Measurements from ENCODE around the gene POU3F2. TPM values are rescaled to one million over a fixed set of nuclear protein-coding genes. Genes with fewer than 3 reads are reported as not detected.

Gene POU3F2
- total and polyA plus RNA-seq, 5 experiments from 2014 or later, result not detected

DNA sequence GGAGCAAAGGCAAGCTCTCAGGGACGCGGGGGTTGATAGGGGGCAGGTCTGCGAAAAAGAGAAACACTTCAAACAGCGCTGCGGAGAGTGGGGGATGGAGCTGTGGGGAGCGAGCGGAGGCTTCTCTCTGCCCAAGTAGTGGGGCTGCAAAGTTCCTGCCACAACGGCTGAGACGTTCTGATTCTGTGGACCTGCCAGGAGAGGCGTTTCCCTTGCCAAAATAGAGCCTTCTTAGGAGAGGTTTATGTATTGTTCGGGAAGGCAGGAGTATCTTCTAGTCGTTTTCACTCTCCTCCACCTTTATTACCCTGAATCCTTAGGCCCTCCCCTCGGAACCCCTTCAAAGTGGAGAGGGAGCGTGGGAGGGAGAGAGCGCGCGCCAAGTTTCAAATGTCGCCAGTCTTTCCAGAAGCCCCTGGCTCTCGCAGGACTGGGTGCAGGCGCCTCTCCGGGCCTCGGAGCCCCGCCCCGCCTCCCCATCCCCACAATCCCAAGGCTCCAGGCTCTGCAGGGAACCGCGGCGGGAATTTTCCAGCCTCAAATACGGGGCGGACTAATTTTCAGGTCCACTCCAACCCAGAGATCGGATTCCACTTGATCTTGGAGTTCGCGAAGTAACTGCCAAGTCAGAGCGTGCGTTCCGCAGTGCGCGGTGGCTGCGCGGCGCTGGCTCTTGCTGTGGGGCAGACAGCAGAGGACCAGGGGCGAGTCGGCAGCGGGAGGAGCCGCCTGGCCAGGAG is 10.0 kb upstream of the POU3F2 start:
- POLR2A ChIA-PET, result interaction anchor here (0.6 kb wide), 1 partner anchor 21 kb away, joined by 3 read pairs; no protein-coding TSS in a partner anchor
- DNase-seq, result no peak
- Mint-ChIP-seq H3K27me3 (peaks cover 61 to 99% (median 81%) of the 10 kb centered on the region in 5 donors), H3K4me3 (peak overlapping the region in 8 of 10 donors; percentile 6 to 76 (median 62)), H3K4me1 (peaks cover 14 to 33% (median 29%) of the 10 kb centered on the region in 4 donors), H3K27ac (no peak overlapping the region), H3K9me3 (peaks cover 0 to 8% (median 0%) of the 10 kb centered on the region in 9 donors), H3K36me3 (peaks cover 0 to 5% (median under 1%) of the 10 kb centered on the region in 3 donors)
- ATAC-seq, result peak in 1 of 2 donors; percentile 40

DNA sequence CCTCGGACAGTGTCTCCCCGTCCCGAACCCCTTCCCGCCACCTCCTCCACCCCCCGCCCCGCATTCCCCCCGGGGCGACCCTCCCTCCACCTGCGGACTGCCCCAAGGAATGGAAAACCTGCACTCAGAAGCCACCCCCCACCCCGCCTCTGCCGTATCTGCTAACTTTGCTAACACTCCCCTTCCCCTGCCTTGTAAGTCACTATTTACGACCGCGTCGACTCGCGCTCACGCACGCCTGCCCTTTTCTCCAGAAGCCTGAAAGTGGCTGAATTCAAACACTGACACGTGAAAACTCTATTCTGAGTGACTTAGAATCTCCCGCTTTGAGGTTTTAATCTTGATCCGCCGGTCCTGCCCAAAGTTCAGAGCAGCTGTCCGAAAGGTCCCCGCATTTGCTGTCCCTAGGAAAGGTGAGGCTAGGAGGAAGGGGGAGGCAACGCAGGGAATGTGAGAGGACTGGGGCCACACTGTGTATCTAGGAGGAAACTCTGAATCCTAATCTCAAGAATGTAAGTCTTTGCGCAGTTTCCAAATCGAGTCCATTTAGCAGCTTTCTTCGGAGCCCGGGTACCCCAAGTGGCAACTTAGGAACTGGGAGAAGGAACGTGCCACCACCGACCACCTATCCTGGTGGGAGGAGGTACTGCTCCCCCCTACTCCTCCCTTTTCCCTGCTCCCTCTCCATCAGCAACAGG is 9.3 kb upstream of the POU3F2 start:
- Mint-ChIP-seq H3K27me3 (peaks cover 61 to 99% (median 79%) of the 10 kb centered on the region in 5 donors), H3K4me1 (peaks cover 14 to 36% (median 31%) of the 10 kb centered on the region in 4 donors), H3K27ac (no peak overlapping the region), H3K4me3 (peak overlapping the region in 8 of 10 donors; percentile 46 to 67 (median 56)), H3K9me3 (peaks cover 0 to 8% (median 0%) of the 10 kb centered on the region in 9 donors), H3K36me3 (peaks cover 0 to 5% (median 4%) of the 10 kb centered on the region in 3 donors)
- DNase-seq (no peak), ATAC-seq (no peak)
- POLR2A ChIA-PET, result interaction anchor here (0.5 kb wide), 1 partner anchor 132 kb away, joined by 3 read pairs; no protein-coding TSS in a partner anchor

DNA sequence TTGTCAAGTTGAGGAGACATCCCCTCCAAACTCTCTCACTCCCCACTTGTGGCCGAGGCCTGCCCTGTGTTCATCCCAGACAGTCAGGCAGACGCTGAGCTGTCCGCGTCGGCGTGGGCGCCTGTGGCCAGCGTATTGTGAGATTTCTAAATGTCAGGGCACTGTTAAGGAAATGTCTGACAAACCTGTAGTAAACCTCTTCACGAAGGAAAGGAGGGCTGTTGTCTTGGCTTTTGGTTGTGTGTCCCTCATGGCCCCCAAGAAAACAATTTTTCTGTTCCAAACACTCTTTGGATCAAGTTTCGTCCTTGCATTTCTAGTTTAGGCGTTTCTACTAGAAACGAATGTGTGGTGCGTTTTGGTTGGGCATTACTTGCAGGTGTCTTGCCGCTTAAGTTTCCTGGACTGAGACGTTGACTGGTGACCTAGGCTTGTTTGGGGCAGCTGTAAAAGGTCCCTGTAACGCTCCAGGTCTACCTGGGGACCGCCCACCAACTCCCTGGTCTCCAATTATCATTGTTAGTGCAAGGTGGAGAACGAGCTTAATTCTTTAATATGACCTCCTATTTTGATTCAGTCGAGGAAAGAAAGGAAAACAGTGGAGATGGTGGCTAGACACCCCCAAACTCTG is 8.7 kb upstream of the POU3F2 start:
- H3K9me3 Mint-ChIP-seq, result peaks cover 0 to 11% (median 0%) of the 10 kb centered on the region in 9 donors
- peaks cover 14 to 40% (median 32%) of the 10 kb centered on the region in 4 donors for H3K4me1 Mint-ChIP-seq
- H3K27me3 Mint-ChIP-seq, result peaks cover 64 to 100% (median 79%) of the 10 kb centered on the region in 5 donors
- peaks cover 0 to 6% (median 4%) of the 10 kb centered on the region in 3 donors for H3K36me3 Mint-ChIP-seq
- DNase-seq, result no peak
- no peak overlapping the region for H3K27ac Mint-ChIP-seq
- H3K4me3 Mint-ChIP-seq, result peak overlapping the region in 1 of 10 donors; percentile 47
- ATAC-seq, result no peak
- POLR2A ChIA-PET, result interaction anchor here (0.5 kb wide), 1 partner anchor 131 kb away, joined by 3 read pairs; no protein-coding TSS in a partner anchor

DNA sequence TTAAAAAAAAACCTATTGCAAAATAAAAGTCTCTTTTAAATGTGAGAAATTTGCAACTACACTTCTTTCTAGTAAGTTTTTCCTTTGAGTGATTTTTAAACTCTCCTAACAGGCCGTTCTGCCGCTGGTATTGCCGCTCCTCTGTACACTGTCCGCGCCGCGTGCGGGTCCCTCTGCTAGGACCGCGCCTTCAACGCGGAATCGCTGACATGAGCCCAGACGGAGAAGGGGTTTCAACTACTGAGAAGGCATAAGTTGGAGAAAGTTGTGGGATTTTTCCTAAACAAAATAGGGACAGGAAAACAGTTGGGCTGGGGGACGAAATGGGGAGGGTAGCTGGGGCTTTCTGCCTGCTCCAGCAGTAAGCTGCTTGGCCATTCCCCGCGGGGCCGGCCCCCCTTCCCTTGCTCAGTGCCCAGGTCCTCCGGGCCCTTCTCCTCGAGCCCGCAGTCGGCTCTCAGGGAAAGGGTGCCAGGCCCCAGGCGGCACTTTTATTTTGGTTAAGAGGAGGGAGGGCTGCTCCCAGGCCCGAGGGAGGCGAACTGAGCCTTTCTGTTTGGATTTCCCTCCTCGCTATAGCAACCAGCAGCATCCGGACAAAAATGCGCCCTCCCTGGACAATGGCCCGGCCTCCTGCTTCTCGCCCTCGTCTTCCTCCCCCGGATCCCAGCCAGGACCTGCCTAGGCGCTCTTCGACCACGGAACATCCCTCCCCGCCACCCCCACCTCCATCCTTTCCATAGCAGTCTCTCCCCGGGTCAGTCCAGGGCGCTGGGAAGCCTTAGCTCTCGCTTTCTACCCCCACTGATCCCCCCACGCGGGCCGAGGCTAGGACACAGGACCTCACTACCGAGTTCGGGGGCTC is 6.8 kb upstream of the POU3F2 start:
- peaks cover 21 to 58% (median 44%) of the 10 kb centered on the region in 4 donors for H3K4me1 Mint-ChIP-seq
- POLR2A ChIA-PET, result no interaction called here
- H3K27ac Mint-ChIP-seq, result peak overlapping the region in 1 of 10 donors; percentile 21
- H3K27me3 Mint-ChIP-seq, result peaks cover 58 to 100% (median 78%) of the 10 kb centered on the region in 5 donors
- H3K9me3 Mint-ChIP-seq, result peaks cover 0 to 11% (median 0%) of the 10 kb centered on the region in 9 donors
- H3K4me3 Mint-ChIP-seq, result peak overlapping the region in 5 of 10 donors; percentile 15 to 55 (median 40)
- H3K36me3 Mint-ChIP-seq, result peaks cover 0 to 10% (median 4%) of the 10 kb centered on the region in 3 donors
- no peak for DNase-seq
- no peak for ATAC-seq

DNA sequence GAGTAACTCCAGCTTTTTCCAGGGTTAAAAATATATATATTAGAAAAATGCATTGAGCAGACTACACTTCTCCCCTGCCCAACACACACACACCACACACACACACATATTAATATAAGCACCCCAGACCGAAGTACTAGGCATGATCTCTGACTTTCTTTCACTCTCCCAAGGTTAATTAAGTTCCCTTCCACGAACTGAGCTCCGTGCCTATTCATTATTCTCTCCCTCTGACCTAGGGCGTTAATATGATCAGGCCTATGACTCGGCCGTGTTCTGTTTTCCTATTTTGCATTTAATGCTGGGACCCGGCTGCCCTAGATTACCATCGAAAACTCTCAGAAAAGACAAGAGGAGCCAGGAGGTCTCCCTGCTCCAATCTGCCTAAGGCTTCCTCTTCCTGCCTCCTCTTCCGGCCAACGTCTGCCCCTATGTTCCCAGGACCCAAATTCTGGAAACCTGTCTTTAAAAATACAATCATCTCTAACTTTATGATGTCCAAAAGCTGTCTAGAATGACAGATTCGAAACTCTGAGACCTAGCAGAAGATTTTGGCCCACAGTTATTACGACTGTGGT is 6.1 kb upstream of the POU3F2 start:
- H3K27ac Mint-ChIP-seq, result no peak overlapping the region
- DNase-seq, result no peak
- peak overlapping the region in 3 of 10 donors; percentile 1 to 39 (median 8) for H3K4me3 Mint-ChIP-seq
- POLR2A ChIA-PET, result no interaction called here
- peaks cover 64 to 100% (median 79%) of the 10 kb centered on the region in 5 donors for H3K27me3 Mint-ChIP-seq
- H3K9me3 Mint-ChIP-seq, result peaks cover 0 to 11% (median 0%) of the 10 kb centered on the region in 9 donors
- no peak for ATAC-seq
- peaks cover 29 to 65% (median 52%) of the 10 kb centered on the region in 4 donors for H3K4me1 Mint-ChIP-seq
- H3K36me3 Mint-ChIP-seq, result peaks cover 0 to 10% (median 4%) of the 10 kb centered on the region in 3 donors

DNA sequence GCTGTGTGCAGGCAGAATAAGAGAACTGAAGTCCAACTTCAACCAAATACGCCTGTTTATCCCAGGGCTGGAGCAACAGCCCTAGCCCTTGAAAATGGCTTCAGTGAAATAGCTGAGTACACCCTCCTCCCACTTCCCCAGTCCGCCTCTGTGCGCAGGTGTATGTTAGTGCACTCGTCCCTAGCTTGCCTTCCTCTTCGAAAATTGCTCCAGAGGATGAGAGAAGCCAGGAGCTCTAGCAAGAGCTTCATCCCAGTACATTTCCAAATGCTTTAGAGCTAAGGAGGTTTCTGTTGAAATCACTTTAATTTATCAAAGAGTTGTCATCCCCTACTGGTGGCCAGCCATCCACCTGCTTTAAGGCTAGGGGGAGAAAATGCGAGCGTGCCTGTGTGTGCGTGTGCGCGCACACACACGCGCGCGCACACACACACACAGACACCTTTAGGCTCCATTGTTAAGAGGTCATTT is 5.4 kb upstream of the POU3F2 start:
- Mint-ChIP-seq H3K27me3 (peaks cover 64 to 100% (median 79%) of the 10 kb centered on the region in 5 donors), H3K4me3 (peak overlapping the region in 5 of 10 donors; percentile 9 to 46 (median 36)), H3K36me3 (peaks cover 0 to 14% (median 4%) of the 10 kb centered on the region in 3 donors), H3K4me1 (peaks cover 32 to 68% (median 51%) of the 10 kb centered on the region in 4 donors), H3K9me3 (peaks cover 0 to 11% (median 0%) of the 10 kb centered on the region in 9 donors), H3K27ac (peak overlapping the region in 1 of 10 donors; percentile 7)
- POLR2A ChIA-PET, result no interaction called here
- no peak for ATAC-seq
- DNase-seq, result no peak

DNA sequence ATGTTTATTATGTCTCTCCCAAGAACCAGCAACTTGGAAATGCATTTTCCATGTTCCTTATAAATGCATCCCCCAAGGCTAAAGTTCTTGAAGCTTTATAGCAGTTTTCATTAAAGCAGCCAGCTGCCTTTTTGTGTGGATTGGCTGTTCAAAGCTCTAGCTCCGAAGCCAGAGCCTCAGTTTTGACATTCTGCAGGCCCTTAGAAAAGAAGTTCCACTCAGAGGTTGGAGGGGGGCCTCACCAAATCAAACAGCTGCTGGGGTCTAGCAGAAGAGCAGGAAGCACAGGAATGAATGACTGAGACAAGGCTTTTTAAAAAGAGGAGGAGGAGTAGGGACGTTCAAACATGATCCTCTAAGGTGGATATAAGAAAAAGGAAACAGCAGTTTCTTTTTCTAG is 4.2 kb upstream of the POU3F2 start:
- Mint-ChIP-seq H3K27ac (no peak overlapping the region), H3K4me1 (peaks cover 32 to 65% (median 47%) of the 10 kb centered on the region in 4 donors), H3K36me3 (peaks cover 0 to 14% (median 4%) of the 10 kb centered on the region in 3 donors), H3K4me3 (peak overlapping the region in 1 of 10 donors; percentile 72), H3K9me3 (peaks cover 0 to 9% (median 0%) of the 10 kb centered on the region in 9 donors), H3K27me3 (peaks cover 60 to 95% (median 72%) of the 10 kb centered on the region in 5 donors)
- ATAC-seq (no peak), DNase-seq (no peak)
- POLR2A ChIA-PET, result no interaction called here

DNA sequence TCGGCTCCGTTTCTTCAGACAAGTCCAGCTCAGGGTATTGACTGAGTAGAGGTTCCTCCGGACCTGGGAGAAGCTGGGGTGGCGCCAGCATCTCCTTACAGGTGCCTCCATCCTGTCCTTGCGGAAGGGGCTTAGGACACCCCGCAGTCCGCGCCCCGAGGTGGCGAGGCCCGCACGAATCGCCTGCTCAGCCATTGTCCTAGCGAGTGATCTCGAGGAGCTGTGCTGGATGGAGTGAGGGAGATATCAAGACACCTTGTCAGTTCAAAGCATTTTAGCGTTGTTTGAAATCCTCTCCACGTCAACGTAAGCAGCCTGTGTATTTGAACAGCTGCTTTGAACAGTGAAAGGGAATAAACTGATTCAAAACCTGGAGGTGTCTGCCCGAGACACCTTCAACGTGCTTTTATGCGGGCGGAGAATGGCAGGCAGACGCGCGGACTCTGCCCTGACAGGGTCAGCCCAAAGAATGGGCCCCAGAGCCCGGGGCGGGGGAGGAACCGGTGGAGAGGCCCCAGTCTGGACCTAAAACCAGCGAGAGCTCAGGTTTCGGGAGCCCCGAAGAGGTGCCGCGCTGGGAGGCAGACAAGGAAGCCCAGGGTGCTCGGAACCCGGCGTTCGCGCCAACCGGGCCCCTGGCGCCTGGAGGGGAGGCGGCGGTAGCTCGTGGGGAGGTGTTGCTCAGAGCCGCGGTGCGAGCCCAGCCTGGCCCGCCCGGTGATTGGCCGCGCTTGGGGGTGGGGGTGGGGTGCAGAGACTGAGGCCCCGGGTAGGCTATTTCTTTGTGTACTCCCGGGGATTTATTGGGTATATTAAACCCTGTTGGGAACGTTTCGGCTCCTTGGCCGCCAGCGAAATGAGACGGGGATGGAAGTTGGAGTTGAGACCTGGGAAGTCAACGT is 3.1 kb upstream of the POU3F2 start:
- peaks cover 0 to 12% (median 0%) of the 10 kb centered on the region in 9 donors for H3K9me3 Mint-ChIP-seq
- H3K27ac Mint-ChIP-seq, result no peak overlapping the region
- H3K27me3 Mint-ChIP-seq, result peaks cover 57 to 95% (median 67%) of the 10 kb centered on the region in 5 donors
- ATAC-seq (no peak), DNase-seq (no peak)
- peak overlapping the region; percentile 48 to 97 (median 74) for H3K4me3 Mint-ChIP-seq
- H3K4me1 Mint-ChIP-seq, result peaks cover 36 to 71% (median 51%) of the 10 kb centered on the region in 4 donors
- POLR2A ChIA-PET, result no interaction called here
- peaks cover 0 to 13% (median 8%) of the 10 kb centered on the region in 3 donors for H3K36me3 Mint-ChIP-seq

DNA sequence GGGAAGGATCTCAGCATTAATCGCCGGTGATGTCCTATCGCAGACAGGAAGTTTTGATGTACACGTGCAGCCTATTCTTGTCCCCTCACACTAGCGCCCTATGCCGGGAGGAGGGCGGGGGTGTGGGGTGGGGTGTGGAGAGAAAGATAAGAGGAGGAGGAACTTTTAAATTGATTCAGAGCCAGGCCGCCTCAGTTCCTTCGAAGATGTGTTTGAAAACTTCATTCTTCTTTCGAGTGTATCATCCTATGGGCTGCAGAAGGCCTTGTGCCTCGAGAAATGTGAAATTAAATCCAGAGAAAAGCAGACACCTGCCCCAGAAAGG is 2.5 kb upstream of the POU3F2 start:
- POLR2A ChIA-PET, result no interaction called here
- Mint-ChIP-seq H3K9me3 (peaks cover 0 to 7% (median 0%) of the 10 kb centered on the region in 9 donors), H3K36me3 (peaks cover 0 to 14% (median 11%) of the 10 kb centered on the region in 3 donors), H3K27ac (no peak overlapping the region), H3K27me3 (peaks cover 56 to 95% (median 66%) of the 10 kb centered on the region in 5 donors), H3K4me3 (peak overlapping the region; percentile 47 to 97 (median 65)), H3K4me1 (peaks cover 40 to 73% (median 53%) of the 10 kb centered on the region in 4 donors)
- DNase-seq (no peak), ATAC-seq (no peak)

DNA sequence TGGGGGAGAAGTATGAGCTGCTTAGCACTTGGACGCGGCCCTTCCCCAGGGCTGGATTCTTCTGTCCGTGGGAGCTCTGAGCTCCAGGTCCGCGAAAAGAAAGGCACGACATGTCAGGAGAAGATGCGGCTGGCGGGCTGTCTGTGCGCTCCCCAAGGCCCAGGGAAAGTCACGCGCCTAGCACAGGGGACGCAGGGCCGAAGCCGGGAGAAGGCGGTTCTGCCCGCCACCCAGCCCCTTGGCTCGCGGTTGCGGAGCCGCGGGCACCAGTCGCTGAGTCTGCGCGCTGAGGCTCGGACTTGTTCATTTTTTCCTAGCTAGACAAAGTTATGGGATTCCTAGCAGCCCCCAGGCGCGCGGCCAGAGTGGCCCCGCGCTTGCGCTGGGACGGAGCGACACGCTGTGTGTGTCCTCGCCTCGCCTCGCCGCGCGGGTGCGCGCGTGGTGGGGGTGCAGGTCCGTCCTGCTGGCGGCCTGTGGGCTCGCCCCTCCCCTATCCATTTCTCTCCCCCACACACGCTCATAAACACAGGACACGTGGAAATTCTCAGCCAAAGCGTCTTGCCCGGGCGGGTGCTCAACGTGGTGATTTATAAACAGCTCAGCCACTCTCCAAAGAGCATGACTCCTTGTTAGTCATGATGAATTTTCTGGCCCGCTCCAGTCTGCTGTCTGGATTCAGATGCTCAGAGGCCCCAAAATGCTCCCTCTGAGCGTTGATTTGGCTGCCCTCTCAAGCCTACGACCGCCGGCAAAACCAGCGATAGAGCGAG is 1.9 kb upstream of the POU3F2 start:
- H3K9me3 Mint-ChIP-seq, result peaks cover 0 to 7% (median 0%) of the 10 kb centered on the region in 9 donors
- ATAC-seq (no peak), DNase-seq (no peak)
- H3K4me1 Mint-ChIP-seq, result peaks cover 41 to 73% (median 53%) of the 10 kb centered on the region in 4 donors
- peak overlapping the region; percentile 91 to 99 (median 94) for H3K4me3 Mint-ChIP-seq
- H3K27me3 Mint-ChIP-seq, result peaks cover 54 to 95% (median 67%) of the 10 kb centered on the region in 5 donors
- no peak overlapping the region for H3K27ac Mint-ChIP-seq
- H3K36me3 Mint-ChIP-seq, result peaks cover 0 to 14% (median 12%) of the 10 kb centered on the region in 3 donors
- POLR2A ChIA-PET, result no interaction called here
